ENCODE results near the gene TIE1. TPM values are rescaled to one million over a fixed set of nuclear protein-coding genes. Genes with fewer than 3 reads are reported as not detected.

Gene TIE1
- total RNA-seq, 2 experiments from 2014 or later, result 0.15 to 0.66 TPM

GRCh38 chr1:43311521-43311920 lies 10.7 kb downstream of the TIE1 start:
- no peak overlapping the region for H3K27ac ChIP-seq (ENCODE audit: low read depth, low read length, poor library complexity, severe bottlenecking)
- ChIA-PET POLR2A (no interaction called here), CTCF (ENCODE audit: unreplicated experiment) (no interaction called here)
- no peak overlapping the region for H3K4me3 ChIP-seq (ENCODE audit: low read depth, low read length, poor library complexity, severe bottlenecking)
- no peak overlapping the region for H2AFZ ChIP-seq (ENCODE audit: low read length)
- intact Hi-C loops (cut with micrococcal nuclease; ENCODE audit: unreplicated experiment), result no loop called here
- H3K36me3 ChIP-seq (ENCODE audit: insufficient read depth, low read length), result no peaks in the 10 kb centered on the region
- H3K9me3 ChIP-seq (ENCODE audit: low read length), result no peaks in the 10 kb centered on the region
- no peak overlapping the region for H3K4me2 ChIP-seq (ENCODE audit: low read length)
- BruUV-seq (replicated peaks), result no TSS peak
- no peaks in the 10 kb centered on the region for H4K20me1 ChIP-seq (ENCODE audit: insufficient read depth, low read length)
- DNase-seq (ENCODE audit: low spot score), result no peak
- no peaks in the 10 kb centered on the region for H3K79me2 ChIP-seq (ENCODE audit: insufficient read depth, low read depth, low read length)
- TF ChIP-seq CTCF (conservative IDR thresholded peaks at IDR 0.05; ENCODE audit: low read length) (no peak), EZH2phosphoT487 (IDR thresholded peaks at IDR 0.05; ENCODE audit: borderline replicate concordance, low read depth, low read length) (no peak)
- no peaks in the 10 kb centered on the region for H3K4me1 ChIP-seq (ENCODE audit: insufficient read depth, low read length, poor library complexity, severe bottlenecking)
- H3K9me2 ChIP-seq (ENCODE audit: insufficient read depth, low read length), result no peaks in the 10 kb centered on the region

DNA sequence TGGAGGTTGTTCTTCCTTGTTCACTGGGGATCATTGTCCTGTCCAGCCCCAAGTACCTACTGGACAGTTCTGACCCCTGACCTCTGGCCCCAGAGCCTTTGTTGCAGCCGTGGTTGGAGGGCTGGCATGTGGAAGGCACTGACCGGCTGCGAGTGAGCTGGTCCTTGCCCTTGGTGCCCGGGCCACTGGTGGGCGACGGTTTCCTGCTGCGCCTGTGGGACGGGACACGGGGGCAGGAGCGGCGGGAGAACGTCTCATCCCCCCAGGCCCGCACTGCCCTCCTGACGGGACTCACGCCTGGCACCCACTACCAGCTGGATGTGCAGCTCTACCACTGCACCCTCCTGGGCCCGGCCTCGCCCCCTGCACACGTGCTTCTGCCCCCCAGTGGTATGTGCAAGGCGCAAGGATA lies 11.4 kb downstream of the TIE1 start:
- Histone ChIP-seq H3K27ac (ENCODE audit: low read depth, low read length, poor library complexity, severe bottlenecking) (no peak overlapping the region), H3K79me2 (ENCODE audit: insufficient read depth, low read depth, low read length) (no peaks in the 10 kb centered on the region), H2AFZ (ENCODE audit: low read length) (no peak overlapping the region), H3K4me2 (ENCODE audit: low read length) (no peak overlapping the region), H3K4me3 (ENCODE audit: low read depth, low read length, poor library complexity, severe bottlenecking) (no peak overlapping the region), H3K36me3 (ENCODE audit: insufficient read depth, low read length) (no peaks in the 10 kb centered on the region), H3K9me2 (ENCODE audit: insufficient read depth, low read length) (no peaks in the 10 kb centered on the region), H3K9me3 (ENCODE audit: low read length) (no peaks in the 10 kb centered on the region), H3K4me1 (ENCODE audit: insufficient read depth, low read length, poor library complexity, severe bottlenecking) (no peaks in the 10 kb centered on the region), H4K20me1 (ENCODE audit: insufficient read depth, low read length) (no peaks in the 10 kb centered on the region)
- intact Hi-C loops (cut with micrococcal nuclease; ENCODE audit: unreplicated experiment), result no loop called here
- ChIA-PET CTCF (ENCODE audit: unreplicated experiment) (no interaction called here), POLR2A (no interaction called here)
- TF ChIP-seq CTCF (conservative IDR thresholded peaks at IDR 0.05; ENCODE audit: low read length) (0 out of 2 replicates have a peak, but pooled peaks have one; percentile 13), EZH2phosphoT487 (IDR thresholded peaks at IDR 0.05; ENCODE audit: borderline replicate concordance, low read depth, low read length) (no peak)
- BruUV-seq (replicated peaks), result no TSS peak
- no peak for DNase-seq (ENCODE audit: low spot score)

- H2AFZ ChIP-seq (ENCODE audit: low read length), result no peak overlapping the region
- no peaks in the 10 kb centered on the region for H3K79me2 ChIP-seq (ENCODE audit: insufficient read depth, low read depth, low read length)
- H4K20me1 ChIP-seq (ENCODE audit: insufficient read depth, low read length), result no peaks in the 10 kb centered on the region
- H3K4me2 ChIP-seq (ENCODE audit: low read length), result no peak overlapping the region
- intact Hi-C loops (cut with micrococcal nuclease; ENCODE audit: unreplicated experiment), result no loop called here
- no TSS peak for BruUV-seq (replicated peaks)
- TF ChIP-seq CTCF (conservative IDR thresholded peaks at IDR 0.05; ENCODE audit: low read length), result no peak
- no peaks in the 10 kb centered on the region for H3K9me3 ChIP-seq (ENCODE audit: low read length)
- DNase-seq (ENCODE audit: low spot score), result no peak
- ChIA-PET POLR2A (no interaction called here), CTCF (ENCODE audit: unreplicated experiment) (no interaction called here)
- no peaks in the 10 kb centered on the region for H3K36me3 ChIP-seq (ENCODE audit: insufficient read depth, low read length)
- no peak overlapping the region for H3K4me3 ChIP-seq (ENCODE audit: low read depth, low read length, poor library complexity, severe bottlenecking)
- H3K9me2 ChIP-seq (ENCODE audit: insufficient read depth, low read length), result no peaks in the 10 kb centered on the region
- H3K4me1 ChIP-seq (ENCODE audit: insufficient read depth, low read length, poor library complexity, severe bottlenecking), result no peaks in the 10 kb centered on the region
- H3K27ac ChIP-seq (ENCODE audit: low read depth, low read length, poor library complexity, severe bottlenecking), result no peak overlapping the region
These were observed 12.1 kb downstream of the TIE1 start for GRCh38 chr1:43312663-43313515.
